Panc1 (cell line): ENCODE results near the gene RIMKLB.
"Not testable (repeated sequence)": the region's sequence is repeated elsewhere in the genome, so short reads cannot be mapped to it uniquely, and the experiment has no call there.

Source experiments
- CTCF ChIP-seq: fragments of 450-650 bp; IDR thresholded peaks from 2 replicates; pipeline ENCODE4 v1.5.1; 2017; ENCODE audit warnings: mild to moderate bottlenecking
- POLR2AphosphoS5 ChIP-seq: IDR thresholded peaks from 2 replicates; pipeline ENCODE4 v1.6.1; 2012; ENCODE audit warnings: mild to moderate bottlenecking, low read depth, low read length, moderate library complexity

GRCh38 chr12:8794611-8795010, 96.8 kb downstream of the RIMKLB start:
- TF ChIP-seq CTCF, POLR2AphosphoS5: not testable (repeated sequence)
